PC-9 (cell line): ENCODE data around the gene CDT1. TPM values are rescaled to one million over a fixed set of nuclear protein-coding genes. Genes with fewer than 3 reads are reported as not detected.

Experiments
- Bru-seq: library from RNA; stranded (reverse); fragments of 400-500 nt; gene quantifications from one replicate; lab custom pipeline; 2021; lab: Mats Ljungman, UMichigan
- BruChase-seq, 2 experiments: library from RNA; stranded (reverse); fragments of 400-500 nt; gene quantifications; one replicate each; lab custom pipeline; 2021; lab: Mats Ljungman, UMichigan
- BruUV-seq: library from RNA; stranded (reverse); fragments of 400-500 nt; replicated peaks from 2 replicates; lab custom pipeline; 2021; lab: Mats Ljungman, UMichigan
- CTCF ChIA-PET: fragments of 300-600 bp; sonication (Branson Sonifier 250); formaldehyde crosslinking; loops from one replicate; lab custom pipeline; 2022; ENCODE audit warnings: antibody characterized with exemption; lab: Charles Lee
- POLR2A ChIA-PET: fragments of 300-600 bp; sonication (Branson Sonifier 250); formaldehyde crosslinking; loops from one replicate; lab custom pipeline; 2022; ENCODE audit warnings: antibody characterized with exemption; ENCODE audit not compliant: unreplicated experiment; lab: Charles Lee
- DNase-seq, 2 experiments: peaks; one replicate each; pipeline versions ENCODE4 v3.0.0 to v3.0.0-alpha.2; 2015 to 2022; ENCODE audit warnings: mixed read lengths in 1 of 2
- H2AFZ ChIP-seq: fragments of 200-600 bp; sonication (generic); 2 replicates; pipeline ENCODE4 v1.8.1; 2017; ENCODE audit warnings: antibody characterized with exemption
- H3F3A ChIP-seq: fragments of 200-600 bp; sonication (generic); 2 replicates; pipeline ENCODE4 v1.8.1; 2017; ENCODE audit warnings: antibody characterized with exemption, mild to moderate bottlenecking, low read depth; ENCODE audit not compliant: insufficient read depth
- H3K27ac ChIP-seq: fragments of 200-600 bp; sonication (generic); 2 replicates; pipeline ENCODE4 v1.6.1; 2016; ENCODE audit warnings: mixed run types
- H3K27me3 ChIP-seq: fragments of 200-600 bp; sonication (generic); 2 replicates; pipeline ENCODE4 v1.6.1; 2016; ENCODE audit warnings: low read depth, mixed run types; ENCODE audit not compliant: insufficient read depth
- H3K36me3 ChIP-seq: fragments of 200-600 bp; sonication (generic); 2 replicates; pipeline ENCODE4 v1.6.1; 2016; ENCODE audit warnings: low read depth, mixed run types
- H3K4me1 ChIP-seq: fragments of 200-600 bp; sonication (generic); replicated peaks from 2 replicates; pipeline ENCODE4 v1.6.1; 2016; ENCODE audit warnings: mixed run types; ENCODE audit not compliant: insufficient read depth
- H3K4me2 ChIP-seq: fragments of 200-600 bp; sonication (generic); 2 replicates; pipeline ENCODE4 v1.6.1; 2017; ENCODE audit warnings: mixed run types
- H3K4me3 ChIP-seq: fragments of 200-600 bp; sonication (generic); 2 replicates; pipeline ENCODE4 v1.6.1; 2016; ENCODE audit warnings: mixed run types
- H3K79me2 ChIP-seq: fragments of 200-600 bp; sonication (generic); 2 replicates; pipeline ENCODE4 v1.6.1; 2017; ENCODE audit warnings: low read depth, mixed run types
- H3K9me2 ChIP-seq: fragments of 200-600 bp; sonication (generic); 2 replicates; pipeline ENCODE4 v1.8.1; 2017; ENCODE audit warnings: mild to moderate bottlenecking; ENCODE audit not compliant: insufficient read depth
- H3K9me3 ChIP-seq: fragments of 200-600 bp; sonication (generic); 2 replicates; pipeline ENCODE4 v1.8.1; 2016; ENCODE audit warnings: low read depth; ENCODE audit not compliant: insufficient read depth
- H4K20me1 ChIP-seq: fragments of 200-600 bp; sonication (generic); 2 replicates; pipeline ENCODE4 v1.8.1; 2017; ENCODE audit not compliant: insufficient read depth
- CTCF ChIP-seq: fragments of 200-600 bp; sonication (generic); conservative IDR thresholded peaks from 2 replicates; pipeline ENCODE4 v1.6.1; 2017; ENCODE audit warnings: mixed run types, antibody characterized with exemption, mild to moderate bottlenecking, moderate library complexity
- EZH2 ChIP-seq: fragments of 200-600 bp; sonication (generic); IDR thresholded peaks from 2 replicates; pipeline ENCODE4 v1.8.0; 2017; ENCODE audit warnings: antibody characterized with exemption, low read depth
- intact Hi-C: fragments of 100-400 bp; cut with micrococcal nuclease; formaldehyde crosslinking; loops from one replicate; pipeline ENCODE4 v1.10.0; 2022; ENCODE audit not compliant: unreplicated experiment
- long read RNA-seq: library from polyadenylated mRNA; stranded (forward); transcript quantifications from one replicate; pipeline ENCODE4 v2.0.0, GENCODE V29; 2022
- total RNA-seq: library from RNA; stranded (reverse); gene quantifications from 2 replicates; pipeline ENCODE4 v1.2.3, GENCODE V29; 2021

Gene CDT1
- total RNA-seq (73.2 and 95.4 TPM in 2 replicates), Bru-seq, nascent RNA (percentile 67 among the genes with signal in this experiment), BruChase-seq, experiment 1, labeled RNA remaining after a 2-hour chase (percentile 63 among the genes with signal in this experiment), BruChase-seq, experiment 2, labeled RNA remaining after a 6-hour chase (percentile 93 among the genes with signal in this experiment)
- long read RNA-seq, transcript CDT1-201 (10 exons, 3,240 nt): major isoform, 83 of 116 reads
- long read RNA-seq, partial matches to known transcripts: 26 of 116 reads
- long read RNA-seq, other reads (novel, unspliced or antisense): 7 of 116 reads

- peaks cover 20% of the 10 kb centered on the region; the same call in 1 of the 2 replicates for H4K20me1 ChIP-seq
- DNase-seq: peak in 1 of 2 experiments; percentile 89
- peak within 1 kb of the TSS; percentile 82 for H3K4me3 ChIP-seq
- no peak for TF ChIP-seq CTCF
- no peak for TF ChIP-seq EZH2
- ChIA-PET CTCF (interaction anchor here (0.7 kb wide), 1 partner anchor 364 kb away, joined by 3 read pairs; no protein-coding TSS in a partner anchor), POLR2A (interaction anchor here (0.6 to 0.7 kb wide), 3 partner anchors 9 to 33 kb away, joined by 3 to 20 read pairs (median 11); no protein-coding TSS in a partner anchor)
- H3K27ac ChIP-seq: peak within 1 kb of the TSS; percentile 58
- intact Hi-C loops: loop anchor here (2.0 to 5.0 kb wide), 2 partner anchors 39 to 66 kb away; no protein-coding TSS in a partner anchor
- H2AFZ ChIP-seq: peak within 1 kb of the TSS; percentile 83
- H3K9me2 ChIP-seq: no peaks in the 10 kb centered on the region
- no peaks in the 10 kb centered on the region for H3K9me3 ChIP-seq
- H3F3A ChIP-seq: peaks cover 51% of the 10 kb centered on the region
- no peaks in the 10 kb centered on the region for H3K36me3 ChIP-seq
- peak within 1 kb of the TSS; percentile 100 for H3K4me2 ChIP-seq
- H3K4me1 ChIP-seq: peaks cover 15% of the 10 kb centered on the region
- no peaks in the 10 kb centered on the region for H3K27me3 ChIP-seq
- peaks cover 26% of the 10 kb centered on the region for H3K79me2 ChIP-seq
- BruUV-seq: no TSS peak
Measured at GRCh38 chr16:88803264-88803987, at the start of gene CDT1. CDT1 (plus strand) TSS chr16:88803789; CDS start chr16:88803832, 43 bp downstream.

GRCh38 chr16:88754109-88754911, 49.3 kb upstream of the CDT1 start:
- Histone ChIP-seq H3K9me3 (no peaks in the 10 kb centered on the region), H3F3A (peaks cover 44% of the 10 kb centered on the region), H4K20me1 (peaks cover 39% of the 10 kb centered on the region), H2AFZ (no peak overlapping the region), H3K79me2 (peaks cover 58% of the 10 kb centered on the region), H3K4me2 (peak overlapping the region; percentile 68), H3K27ac (peak overlapping the region; percentile 57), H3K36me3 (peaks cover 8% of the 10 kb centered on the region; the same call in 1 of the 2 replicates), H3K27me3 (no peaks in the 10 kb centered on the region), H3K4me1 (peaks cover 53% of the 10 kb centered on the region), H3K9me2 (no peaks in the 10 kb centered on the region), H3K4me3 (no peak overlapping the region)
- no peak for TF ChIP-seq EZH2
- no peak for TF ChIP-seq CTCF
- ChIA-PET POLR2A (interaction anchor here (0.6 kb wide), 1 partner anchor 57 kb away, joined by 3 read pairs; no protein-coding TSS in a partner anchor), CTCF (interaction anchor here (0.7 to 2.3 kb wide), 5 partner anchors 11 to 29 kb away, joined by 3 to 19 read pairs (median 5); no protein-coding TSS in a partner anchor)
- BruUV-seq: TSS peak; percentile 17
- no peak for DNase-seq
- intact Hi-C loops: no loop called here
